Head of caudate nucleus (tissue), 42 donors: ENCODE measurements around the gene POLR1B.

Experiments
- DNase-seq, 42 donors: peaks; one replicate each; pipeline versions ENCODE4 v3.0.0 to v3.0.0-alpha.2; 2020 to 2021; ENCODE audit warnings: mixed read lengths in 7 of 42
- intact Hi-C: fragments of 100-400 bp; cut with DNase I; formaldehyde crosslinking; loops from one replicate; pipeline ENCODE4 v1.15.0; 2022

Gene POLR1B

DNA sequence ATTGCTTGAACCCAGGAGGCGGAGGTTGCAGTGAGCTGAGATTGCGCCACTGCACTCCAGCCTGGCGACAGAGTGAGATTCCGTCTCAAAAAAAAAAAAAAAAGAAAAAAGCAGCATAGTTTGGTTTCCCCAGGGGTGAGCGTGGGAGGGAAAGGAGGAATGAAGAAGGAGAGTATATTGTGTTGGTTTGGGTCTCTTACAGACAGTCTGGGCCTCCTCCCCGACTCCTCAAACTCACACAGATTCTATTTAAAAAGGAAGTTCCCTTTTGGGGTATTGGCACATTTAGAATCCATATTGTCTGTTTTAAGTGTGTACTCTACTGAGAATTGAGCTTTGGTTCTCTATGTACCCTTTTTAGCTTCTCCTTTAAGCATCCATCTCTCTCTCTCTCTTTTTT lies 76.1 kb downstream of the POLR1B start:
- peak in 2 of 42 donors; percentile 1 to 2 for DNase-seq
- intact Hi-C loops, result no loop called here

DNA sequence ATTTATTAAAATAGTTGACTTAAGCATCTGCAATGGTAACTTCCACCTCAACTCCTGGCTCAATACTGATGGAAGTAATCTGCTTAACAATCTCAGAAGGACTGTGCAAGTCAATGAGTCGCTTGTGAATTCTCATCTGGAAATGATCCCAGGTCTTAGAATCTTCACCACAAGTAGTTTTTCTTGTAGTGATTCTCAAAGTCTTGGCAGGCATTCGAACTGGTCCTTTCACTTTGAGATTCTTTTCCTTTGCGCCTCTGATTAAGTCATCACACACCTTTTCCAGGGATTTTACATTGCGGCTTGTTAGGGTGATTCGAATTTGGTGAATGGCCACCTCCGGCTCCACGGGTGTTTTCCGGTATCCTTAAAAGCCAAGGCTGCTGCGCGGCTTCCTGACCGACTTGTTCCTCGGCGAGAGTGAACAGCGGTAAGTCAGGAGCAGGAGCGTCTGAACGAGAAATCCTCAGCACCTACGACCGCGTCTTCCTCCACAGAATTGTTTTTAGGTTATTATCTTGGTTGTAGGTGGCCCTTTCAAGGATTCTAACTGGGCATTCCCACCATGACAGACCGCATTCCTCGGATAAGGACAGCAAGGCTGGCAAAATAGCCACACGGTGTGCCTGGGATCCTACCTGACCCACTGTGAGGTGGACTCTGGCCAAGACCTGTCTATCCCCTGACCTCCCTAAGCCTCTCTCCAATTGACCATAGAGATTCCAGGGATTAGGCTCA lies 79.7 kb downstream of the POLR1B start:
- intact Hi-C loops, result loop anchor here (10.0 kb wide), 1 partner anchor 103 kb away; the partner anchor contains the start of gene NT5DC4

GRCh38 chr2:112622528-112622849 lies 80.2 kb downstream of the POLR1B start:
- intact Hi-C loops, result loop anchor here (10.0 kb wide), 1 partner anchor 102 kb away; the partner anchor contains the start of gene NT5DC4
- DNase-seq, result peak in 1 of 42 donors; percentile 9

More for the DNA sequence above, 79.7 kb downstream of the POLR1B start:
- peak in 3 of 42 donors; percentile 3 to 15 (median 8) for DNase-seq

- intact Hi-C loops, result loop anchor here (10.0 kb wide), 1 partner anchor 101 kb away; the partner anchor contains the start of gene NT5DC4
- DNase-seq, result peak in 5 of 42 donors; percentile 3 to 19 (median 4)
Observed at GRCh38 chr2:112623913-112624777, 81.9 kb downstream of the POLR1B start.

DNA sequence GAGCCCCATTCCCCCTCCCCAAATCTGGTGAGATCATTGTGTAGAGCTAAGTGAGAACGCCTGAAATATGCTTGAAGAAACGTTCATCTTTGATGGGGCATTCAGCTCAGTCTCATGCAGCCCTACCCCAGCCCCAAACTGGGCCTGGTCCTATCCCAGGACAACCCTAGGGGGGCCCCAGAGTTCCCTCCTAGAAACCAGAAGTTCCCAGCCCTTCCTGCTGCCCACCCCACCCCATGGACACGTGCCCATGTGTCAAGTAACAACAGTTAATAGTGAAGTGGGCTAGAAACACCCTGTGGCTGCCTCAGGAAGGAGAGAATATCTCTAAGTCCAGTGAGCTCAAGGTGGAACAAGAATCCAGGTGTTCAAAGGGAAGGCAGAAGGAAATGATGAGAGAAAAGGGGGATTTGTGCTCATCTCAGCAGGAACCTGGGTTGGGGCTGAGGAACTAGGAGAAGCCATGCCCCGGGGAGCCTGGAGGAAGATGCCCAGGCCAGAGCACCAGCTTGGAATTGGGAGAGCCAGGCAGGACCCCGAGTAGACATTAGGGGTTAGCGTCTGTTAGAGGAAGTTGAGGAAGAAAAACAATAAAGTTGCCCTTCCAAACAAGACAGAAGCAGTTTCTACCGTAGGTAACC lies 83.3 kb downstream of the POLR1B start:
- DNase-seq, result peak in 5 of 42 donors; percentile 4 to 19 (median 9)
- intact Hi-C loops, result loop anchor here (10.0 kb wide), 1 partner anchor 99 kb away; the partner anchor contains the start of gene NT5DC4

DNA sequence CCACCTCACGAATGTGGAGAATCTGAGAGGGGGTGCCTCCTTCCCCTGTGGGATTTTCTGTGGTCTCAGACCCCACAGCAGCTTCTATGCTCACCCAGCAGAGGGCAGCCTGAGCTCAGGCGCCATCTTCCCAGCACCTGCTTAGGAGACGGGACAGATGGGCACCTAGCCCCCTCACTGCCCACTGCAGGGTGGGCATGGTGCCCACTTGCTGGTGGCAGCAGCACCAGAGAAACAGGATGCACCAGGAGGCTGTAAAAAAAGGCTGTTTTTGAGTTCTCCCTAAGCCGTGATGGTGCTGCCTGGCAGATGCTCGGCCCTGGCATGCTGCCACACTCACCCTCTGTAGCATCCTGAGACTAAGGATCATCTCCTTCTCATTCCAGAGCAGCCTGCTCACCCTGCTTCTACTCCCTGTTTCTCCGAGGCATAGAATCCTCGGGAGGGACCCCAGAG lies 84.4 kb downstream of the POLR1B start:
- peak; percentile 56 to 88 (median 75) for DNase-seq
- intact Hi-C loops, result loop anchor here (10.0 kb wide), 1 partner anchor 98 kb away; the partner anchor contains the start of gene NT5DC4
